Dermis blood vessel endothelial cell (primary cell): Measurements from ENCODE around the gene PRR7. TPM values are rescaled to one million over a fixed set of nuclear protein-coding genes. Genes with fewer than 3 reads are reported as not detected.
"Not testable (repeated sequence)": the region's sequence is repeated elsewhere in the genome, so short reads cannot be mapped to it uniquely, and the experiment has no call there.

Experiments used
- DNase-seq: peaks from one replicate; pipeline ENCODE4 v3.0.0; 2010
- total RNA-seq: library from RNA; depleted of rRNA; stranded (reverse); fragments of >200 nt; gene quantifications from 2 replicates; pipeline ENCODE4 v1.2.3, GENCODE V29; 2014

The PRR7 gene
- 4.5 and 4.8 TPM in 2 replicates for total RNA-seq

DNA sequence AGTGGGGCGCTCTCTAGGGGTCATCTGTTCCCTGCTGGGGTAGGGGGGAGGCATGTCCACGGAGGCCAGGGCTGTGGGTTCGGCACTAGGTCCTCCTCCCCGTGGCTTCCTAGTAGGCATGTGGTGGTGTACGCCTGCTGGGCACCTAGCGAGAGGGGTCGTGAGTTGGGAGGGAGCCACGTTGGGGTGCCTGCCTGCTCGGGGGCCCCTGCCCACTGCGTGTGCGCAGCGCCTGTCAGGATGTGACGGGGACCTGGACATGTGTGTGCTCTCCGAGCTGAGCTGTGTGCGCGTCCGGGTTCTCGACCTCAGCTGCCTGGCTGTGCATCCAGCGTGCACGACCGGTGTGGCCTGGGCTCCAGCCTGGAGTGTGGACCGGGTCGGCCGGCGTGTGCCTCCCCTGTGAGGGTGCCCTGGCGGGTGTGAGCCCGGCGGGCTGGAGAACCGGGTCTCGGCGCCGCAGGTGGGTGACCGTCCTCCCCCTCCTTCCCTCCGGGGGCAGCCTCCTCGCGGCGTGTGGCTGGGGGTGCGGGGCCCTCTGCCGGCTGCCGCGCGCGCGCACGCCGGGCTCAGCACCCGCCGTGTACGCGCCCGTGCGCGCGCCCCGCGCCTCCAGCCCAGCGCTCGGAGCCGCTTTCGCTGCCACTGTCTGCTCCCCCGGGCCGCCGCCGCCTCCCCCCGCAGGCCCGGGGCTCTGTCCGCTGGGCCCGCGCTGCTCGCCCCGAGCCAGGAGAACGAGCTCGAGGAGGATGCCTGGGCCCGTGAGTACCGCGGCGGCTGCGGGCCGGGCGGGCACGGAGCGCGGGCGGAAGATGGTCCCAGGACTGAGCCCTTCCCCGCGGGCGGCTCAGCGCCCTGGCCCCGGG lies at the start of gene PRR7:
Gene PRR7, plus strand, starts transcription at position 615 of the 866 bp plus-strand sequence. CDS start 8,254 bp downstream, outside the sequence.
- peak; percentile 78 for DNase-seq

DNA sequence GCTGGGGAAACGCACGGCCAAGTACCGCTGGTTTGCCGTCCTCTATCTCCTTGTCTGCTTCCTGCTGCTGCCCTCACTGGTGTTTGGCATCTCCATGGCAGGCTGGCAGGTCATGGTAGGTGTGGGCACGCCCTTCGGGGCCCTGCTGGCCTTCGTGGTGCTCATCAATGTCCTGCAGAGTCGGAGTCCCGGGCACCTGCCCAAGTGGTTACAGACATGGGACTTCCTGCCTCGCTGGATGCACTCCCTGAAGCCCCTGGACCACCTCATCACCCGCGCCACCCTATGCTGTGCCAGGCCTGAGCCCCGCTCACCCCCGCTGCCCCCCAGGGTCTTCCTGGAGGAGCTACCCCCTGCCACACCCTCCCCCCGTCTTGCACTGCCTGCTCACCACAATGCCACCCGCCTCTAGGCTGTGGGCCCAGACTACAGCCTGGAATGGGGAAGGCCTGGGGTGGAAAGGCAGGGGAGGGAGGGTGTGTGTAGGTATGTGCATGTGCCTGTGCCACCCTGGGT lies 48.7 kb upstream of the PRR7 start:
- no peak for DNase-seq

- DNase-seq = peak; percentile 51
Measured at GRCh38 chr5:177399997-177400868, 46.4 kb upstream of the PRR7 start, which contains the start of gene PFN3. TSS of gene PFN3 (minus strand) at chr5:177400661. CDS start at chr5:177400576, 85 bp downstream.

- DNase-seq = peak; percentile 48
Measured at GRCh38 chr5:177402271-177403043, 44.2 kb upstream of the PRR7 start.

DNA sequence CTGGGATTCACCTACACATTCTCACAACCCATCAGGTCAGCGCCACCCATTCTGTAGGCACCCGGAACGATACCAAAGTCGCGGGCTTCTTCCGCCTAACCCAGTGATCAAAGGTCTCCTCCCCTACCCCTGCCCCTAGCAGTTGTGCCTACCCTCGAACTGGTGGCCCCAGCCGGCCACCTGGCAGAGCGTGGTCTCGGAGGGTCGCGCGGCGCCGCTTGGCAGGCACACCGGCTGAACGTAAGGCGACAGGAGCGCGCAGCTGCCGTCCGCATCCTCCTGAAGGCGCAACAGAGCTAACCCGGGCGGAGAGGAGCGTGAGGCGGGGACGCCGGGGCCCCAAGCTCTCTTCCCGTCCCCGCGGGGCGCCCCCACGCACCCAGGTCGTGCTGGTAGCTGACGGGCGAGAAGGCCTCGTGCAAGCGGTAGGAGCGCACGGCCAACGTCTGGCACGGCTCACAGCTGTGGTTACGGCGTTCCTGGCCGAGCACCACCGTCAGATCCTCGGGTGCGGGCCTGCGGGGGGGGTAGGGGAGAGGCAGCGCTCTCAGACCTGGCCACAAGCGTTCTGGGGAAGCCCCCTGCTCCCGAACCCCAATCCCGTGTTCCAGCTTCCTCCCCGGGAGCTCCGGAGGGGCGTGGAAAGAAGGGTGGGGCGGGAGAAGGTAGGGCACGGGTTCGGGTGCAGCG lies 43.4 kb upstream of the PRR7 start:
- peak; percentile 32 for DNase-seq

- DNase-seq = peak; percentile 86
Measured at GRCh38 chr5:177403792-177404640, 42.6 kb upstream of the PRR7 start.

DNA sequence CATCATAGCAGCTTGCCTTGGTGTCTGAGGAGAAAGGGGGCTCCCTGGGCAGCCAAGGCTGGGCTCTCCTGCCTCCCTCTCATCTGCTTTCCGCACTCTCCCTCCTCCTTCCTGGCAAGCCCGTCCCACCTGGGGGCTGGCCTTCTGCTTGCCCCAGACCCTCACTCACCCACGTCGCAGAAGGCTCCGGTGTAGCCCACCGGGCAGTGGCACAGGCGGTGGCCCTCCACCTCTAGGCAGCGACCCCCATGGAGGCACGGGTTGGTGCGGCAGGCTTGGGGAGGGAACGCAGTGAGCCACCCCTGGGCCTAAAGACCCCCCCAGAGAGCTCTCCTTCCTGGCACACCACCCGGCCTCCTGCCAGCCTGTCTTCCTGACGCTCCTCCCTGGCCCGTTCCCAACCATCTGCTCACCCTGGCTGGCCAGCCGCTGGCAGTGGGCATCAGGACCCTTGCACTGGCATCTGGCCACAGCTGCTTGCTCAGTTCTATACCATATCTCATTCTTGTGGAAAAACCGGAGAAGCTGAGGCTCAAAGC lies 41.9 kb upstream of the PRR7 start:
- no peak for DNase-seq

GRCh38 chr5:177405312-177405711 lies 41.3 kb upstream of the PRR7 start:
- no peak for DNase-seq

DNA sequence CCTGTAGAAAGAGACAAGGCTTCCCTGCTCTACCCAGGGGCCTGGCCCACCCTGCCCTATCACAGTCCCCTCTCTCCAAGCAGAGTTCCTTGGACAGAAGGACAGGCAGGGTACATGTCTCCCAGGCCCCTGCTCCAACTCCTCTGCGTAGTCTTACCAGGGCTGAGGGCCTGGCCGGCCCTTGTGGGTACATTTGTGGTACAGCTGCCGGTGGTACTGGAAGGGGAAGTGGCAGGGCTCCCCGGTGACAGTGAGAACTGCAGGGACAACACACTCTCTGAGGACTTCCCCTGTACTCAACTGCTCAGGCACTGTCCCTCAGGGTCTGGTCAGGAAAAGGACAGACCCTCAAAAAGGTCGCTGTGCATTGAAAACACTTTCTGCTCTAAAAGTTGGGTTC lies 40.8 kb upstream of the PRR7 start:
- no peak for DNase-seq

GRCh38 chr5:177409043-177409801 lies 37.4 kb upstream of the PRR7 start, which contains the start of gene F12:
TSS of gene F12 (minus strand) at chr5:177409564. CDS start at chr5:177409527, 37 bp downstream.
- DNase-seq = no peak

DNA sequence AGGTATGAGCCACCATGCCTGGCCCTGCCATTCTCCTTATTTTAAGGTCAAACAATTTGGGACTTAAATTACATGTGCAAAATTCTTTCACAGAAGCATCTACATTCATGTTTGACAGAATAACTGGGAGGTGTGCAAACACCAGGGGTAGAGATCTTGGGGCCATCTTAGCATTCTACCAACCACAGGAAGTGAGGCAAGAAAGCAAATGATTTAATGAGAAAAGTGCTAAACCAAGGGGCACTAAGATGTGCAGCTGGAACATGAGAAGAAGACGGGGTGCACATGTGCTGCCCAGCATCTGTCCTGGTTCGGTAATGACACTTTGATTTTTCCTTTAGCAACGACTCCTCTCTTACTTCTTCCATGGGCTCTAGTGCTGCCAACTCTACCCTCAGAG lies 36.0 kb upstream of the PRR7 start:
- no peak for DNase-seq

DNA sequence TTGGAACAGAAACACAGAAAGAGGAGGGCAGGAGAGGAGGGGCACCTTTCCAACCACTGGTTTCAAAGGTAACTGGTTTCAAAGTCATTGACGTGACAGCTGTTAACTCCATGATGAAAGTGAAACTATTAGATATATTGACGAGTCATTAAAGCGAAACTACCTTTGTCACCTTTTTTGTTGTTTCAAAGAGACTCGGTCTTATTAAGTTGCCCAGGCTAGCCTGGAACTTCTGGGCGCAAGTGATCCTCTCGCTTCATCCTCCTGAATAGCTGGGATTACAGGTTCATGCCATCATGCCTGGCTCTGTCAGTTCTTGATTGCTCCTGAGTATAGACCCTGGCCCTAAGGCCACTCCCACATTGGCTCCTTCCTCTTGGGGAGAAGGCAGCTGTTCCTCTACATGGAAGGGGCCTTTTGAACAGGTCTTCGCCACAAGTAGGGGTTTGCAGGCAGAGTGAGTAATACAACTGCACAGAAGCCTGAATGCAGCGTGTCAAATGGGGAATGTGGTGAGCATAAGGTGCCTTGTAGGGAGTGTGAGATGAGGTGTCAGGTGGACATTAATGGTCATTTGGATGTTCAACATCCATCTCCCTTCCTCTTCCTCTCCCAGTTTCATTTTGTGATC lies 33.9 kb upstream of the PRR7 start:
- no peak for DNase-seq

DNA sequence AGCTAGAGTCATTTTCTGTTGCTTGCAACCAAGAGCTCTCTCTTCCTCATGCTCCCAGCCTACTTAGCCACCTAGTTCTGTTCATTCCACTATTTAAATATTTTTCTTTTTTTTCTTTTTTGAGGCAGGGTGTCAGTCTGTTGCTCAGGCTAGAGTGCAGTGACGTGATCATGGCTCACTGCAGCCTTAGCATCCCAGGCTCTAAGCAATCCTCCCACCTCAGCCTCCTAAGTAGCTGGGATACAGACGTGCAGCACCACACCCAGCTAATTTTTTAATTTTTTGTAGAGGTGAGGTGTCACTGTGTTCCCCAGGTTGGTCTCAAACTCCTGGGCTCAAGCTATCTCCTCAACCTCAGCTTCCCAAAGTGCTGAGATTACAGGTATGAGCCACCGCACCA lies 32.1 kb upstream of the PRR7 start:
- DNase-seq = no peak

DNA sequence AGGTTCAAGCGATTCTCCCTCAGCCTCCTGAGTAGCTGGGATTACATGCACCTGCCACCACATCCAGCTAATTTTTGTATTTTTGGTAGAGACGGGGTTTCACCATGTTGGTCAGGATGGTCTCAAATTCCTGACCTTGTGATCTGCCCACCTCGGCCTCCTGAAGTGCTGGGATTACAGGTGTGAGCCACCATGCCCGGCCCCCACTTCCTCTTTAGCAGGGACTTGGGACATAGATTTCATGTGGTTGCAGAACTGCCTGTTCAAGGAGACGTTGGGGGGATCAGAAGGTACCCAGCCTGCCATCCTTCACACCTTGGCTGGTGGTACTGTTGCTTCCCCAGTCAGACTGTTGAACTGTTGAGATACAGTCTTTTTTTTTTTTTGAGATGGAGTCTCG lies 29.5 kb upstream of the PRR7 start:
- not testable (repeated sequence) for DNase-seq

- no peak for DNase-seq
Measured at GRCh38 chr5:177419046-177419445, 27.6 kb upstream of the PRR7 start.

DNA sequence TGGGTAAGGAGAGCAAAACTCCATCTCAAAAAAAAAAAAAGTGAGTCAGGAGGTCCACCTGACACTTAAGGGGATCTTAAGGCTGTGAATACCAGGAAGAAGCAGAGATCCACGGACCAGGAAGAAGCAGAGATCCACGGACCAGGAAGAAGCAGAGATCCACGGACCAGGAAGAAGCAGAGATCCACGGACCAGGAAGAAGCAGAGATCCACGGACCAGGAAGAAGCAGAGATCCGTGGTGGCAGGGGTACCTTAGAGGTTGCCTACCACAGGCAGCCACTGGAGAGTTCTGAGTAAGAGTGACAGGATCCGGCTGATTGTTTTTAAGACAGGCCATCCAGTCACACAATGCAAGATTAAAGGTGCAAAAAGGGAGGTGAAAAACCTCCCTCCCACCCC lies 26.1 kb upstream of the PRR7 start:
- DNase-seq = not testable (repeated sequence)

DNA sequence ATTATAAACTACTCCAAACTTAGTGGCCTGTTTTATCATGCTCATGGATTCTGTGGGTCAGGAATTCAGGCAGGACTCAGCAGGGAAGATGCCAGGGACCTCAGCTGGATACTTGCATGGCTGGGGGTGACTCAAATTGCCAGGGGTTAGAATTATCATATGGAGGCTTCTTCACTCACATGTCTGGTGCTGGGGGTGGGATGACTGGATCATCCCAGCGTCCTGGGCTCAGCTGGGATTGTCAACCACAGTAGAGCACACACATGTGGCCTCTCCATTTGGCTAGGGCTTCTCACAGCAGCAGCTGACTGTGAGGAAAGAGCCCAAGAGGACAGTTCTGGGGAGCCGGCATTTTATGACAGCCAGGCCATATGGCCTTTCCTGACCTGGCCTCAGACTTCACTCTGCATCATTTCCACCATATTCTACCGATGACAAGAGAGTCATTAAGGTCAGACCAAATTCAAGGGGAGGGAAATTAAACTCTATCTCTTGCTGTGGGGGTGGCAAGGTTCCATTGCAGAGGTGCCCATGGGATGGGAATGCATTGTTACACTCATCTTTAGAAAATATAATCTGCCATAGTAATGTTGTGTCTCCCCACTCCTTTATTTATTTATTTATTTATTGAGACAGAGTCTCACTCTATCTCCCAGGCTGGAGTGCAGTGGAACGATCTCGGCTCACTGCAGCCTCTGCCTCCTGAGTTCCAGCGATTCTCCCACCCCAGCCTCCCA lies 25.4 kb upstream of the PRR7 start:
- DNase-seq = no peak

GRCh38 chr5:177423671-177424070 lies 22.9 kb upstream of the PRR7 start:
- no peak for DNase-seq
